NCI-H82 treated with DMSO at 0.1 percent for 48 hours (cell line): ENCODE measurements around the gene HGS.

Experiments
- DNase-seq: peaks from one replicate; lab custom pipeline; 2025; ENCODE audit not compliant: unreplicated experiment; lab: John Stamatoyannopoulos, UW

The HGS gene

DNA sequence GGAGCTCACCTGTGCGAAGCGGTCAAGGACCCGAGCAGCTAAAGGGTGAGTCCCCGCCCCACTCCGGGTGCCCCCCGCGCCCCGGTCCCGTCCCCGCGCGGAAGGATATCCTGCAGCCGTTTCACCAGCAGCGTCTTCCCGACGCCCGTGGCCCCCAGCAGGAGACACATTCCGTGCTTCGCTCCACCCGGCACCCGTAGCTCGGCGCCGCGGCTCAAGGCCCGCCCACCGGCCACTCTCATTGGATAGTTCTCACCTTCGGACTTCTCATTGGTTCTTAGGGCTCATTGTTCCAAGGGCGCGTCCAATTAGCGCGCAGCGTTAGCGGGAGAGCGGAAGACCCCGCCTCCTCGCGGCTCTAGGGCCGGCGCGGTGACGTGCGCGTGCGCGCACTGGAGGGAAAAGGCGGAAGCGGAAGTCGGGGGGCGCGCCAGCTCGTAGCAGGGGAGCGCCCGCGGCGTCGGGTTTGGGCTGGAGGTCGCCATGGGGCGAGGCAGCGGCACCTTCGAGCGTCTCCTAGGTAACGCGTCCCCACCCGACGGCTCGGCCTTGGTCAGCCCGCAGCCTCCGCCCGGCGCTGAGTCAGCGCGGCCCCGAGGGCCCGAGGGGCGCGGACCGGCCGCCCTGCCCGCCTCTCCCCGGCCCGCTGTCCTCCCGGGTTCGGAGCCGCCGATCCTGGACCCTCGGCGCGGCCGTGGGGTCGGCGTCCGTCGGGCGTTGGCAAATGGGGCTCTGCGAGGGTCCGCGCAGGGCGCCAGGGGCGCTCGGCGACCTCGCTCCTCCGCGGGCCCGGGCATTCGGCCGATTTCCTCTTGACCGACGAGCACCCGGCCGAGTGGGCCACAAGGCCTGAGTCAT lies at the start of gene HGS, which contains the start of gene ARL16:
Gene HGS, plus strand, starts transcription at position 428 of the 858 bp plus-strand sequence. Its CDS starts 56 bp downstream, at position 484.
Gene ARL16, minus strand, starts transcription at position 214 of the 858 bp plus-strand sequence. Its CDS starts 44 bp downstream, at position 170.
- DNase-seq: peak; percentile 96

DNA sequence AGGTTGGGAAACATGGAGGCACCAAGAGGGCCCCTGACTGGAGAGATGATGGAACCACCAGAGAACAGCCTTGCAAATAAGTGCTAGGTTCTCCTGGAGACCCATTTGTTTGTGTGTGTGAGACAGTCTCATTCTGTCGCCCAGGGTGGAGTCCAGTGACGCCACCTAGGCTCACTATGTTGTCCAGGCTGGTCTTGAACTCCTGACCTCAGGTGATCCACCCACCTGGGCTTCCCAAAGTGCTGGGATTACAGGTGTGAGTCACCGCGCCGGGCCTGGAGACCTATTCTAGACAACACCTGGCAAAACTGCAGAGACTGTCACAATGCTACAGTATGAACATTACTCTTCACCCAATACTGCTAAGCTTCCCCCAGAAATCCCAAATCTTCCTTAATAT lies 48.4 kb upstream of the HGS start:
- DNase-seq: no peak

- no peak for DNase-seq
Measured at GRCh38 chr17:81635973-81636504, 47.8 kb upstream of the HGS start.

DNA sequence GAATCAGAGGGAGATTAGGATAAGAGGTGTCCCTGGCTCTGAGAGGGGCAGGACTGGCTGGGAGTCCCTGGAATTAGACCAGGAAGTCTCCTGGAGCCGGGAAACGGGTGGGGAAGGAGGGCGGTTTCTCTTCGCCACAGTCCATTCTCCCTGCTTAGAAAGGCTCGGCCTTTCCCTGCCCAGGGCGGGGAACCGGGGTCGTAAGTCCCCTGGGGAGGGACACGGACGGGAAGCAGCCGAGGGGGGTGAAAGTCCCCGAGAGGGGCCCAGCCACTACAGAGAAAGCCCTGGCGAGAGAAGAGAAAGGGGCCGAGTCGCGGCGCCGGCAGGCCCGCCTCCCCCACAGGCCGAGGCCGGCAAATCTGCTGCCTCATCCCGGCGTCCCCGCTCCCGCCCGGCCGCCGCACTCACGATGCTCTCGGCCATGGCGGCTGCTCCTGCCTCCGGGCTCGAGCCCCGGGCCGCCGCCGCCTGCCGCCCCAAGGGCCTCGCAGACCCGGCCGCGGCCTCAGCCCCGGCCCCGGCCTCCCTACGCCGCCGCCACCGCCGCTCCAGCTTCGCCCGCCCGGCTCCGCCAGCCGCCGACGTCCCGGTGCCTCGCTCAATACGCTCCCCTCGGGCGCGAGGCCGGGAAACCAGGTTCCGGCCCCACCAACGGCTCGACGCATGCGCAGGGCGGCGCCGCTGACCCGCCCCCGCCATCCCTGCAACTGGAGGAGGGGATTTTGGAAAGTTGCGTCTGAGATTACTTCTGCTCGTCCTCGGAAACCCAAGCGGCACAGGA lies 47.1 kb upstream of the HGS start, which contains the start of the genes NPLOC4 and TSPAN10:
Gene NPLOC4, minus strand, starts transcription at position 608 of the 784 bp plus-strand sequence. Its CDS starts 182 bp downstream, at position 426.
Gene TSPAN10, plus strand, starts transcription at position 692 of the 784 bp plus-strand sequence. CDS start 5,217 bp downstream, outside the sequence.
- peak; percentile 70 for DNase-seq

DNA sequence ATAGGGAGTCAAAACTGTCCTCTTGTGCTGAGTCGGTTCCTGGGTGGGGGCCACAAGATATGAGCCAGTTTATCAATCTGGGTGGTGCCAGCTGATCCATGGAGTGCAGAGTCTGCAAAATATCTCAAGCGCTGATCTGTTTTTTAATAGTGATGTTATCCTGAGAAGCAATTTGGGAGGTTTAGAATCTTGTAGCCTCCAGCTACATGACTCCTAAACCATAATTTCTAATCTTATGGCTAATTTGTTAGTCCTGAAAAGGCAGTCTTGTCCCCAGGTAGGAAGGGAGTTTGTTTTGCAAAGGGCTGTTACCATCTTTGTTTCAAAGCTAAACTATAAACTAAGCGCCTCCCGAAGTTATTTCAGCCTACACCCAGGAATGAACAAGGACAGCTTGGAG lies 45.1 kb upstream of the HGS start:
- no peak for DNase-seq

DNA sequence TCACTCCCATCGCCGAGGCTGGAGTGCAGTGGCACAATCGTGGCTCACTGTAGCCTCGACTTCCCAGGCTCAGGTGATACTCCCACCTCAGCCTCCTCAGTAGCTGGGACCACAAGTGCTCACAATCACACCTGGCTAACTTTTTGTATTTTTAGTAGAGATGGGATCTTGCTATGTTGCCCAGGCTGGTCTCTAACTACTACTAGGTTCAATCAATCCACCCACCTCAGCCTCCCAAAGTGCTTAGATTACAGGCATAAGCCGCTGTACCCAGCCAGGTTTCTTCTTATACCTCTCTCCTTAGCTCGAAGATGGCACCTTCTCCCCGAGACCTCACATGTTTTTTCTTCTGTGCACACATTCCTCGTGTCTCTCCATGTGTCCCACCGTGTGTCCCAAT lies 43.8 kb upstream of the HGS start:
- no peak for DNase-seq

DNA sequence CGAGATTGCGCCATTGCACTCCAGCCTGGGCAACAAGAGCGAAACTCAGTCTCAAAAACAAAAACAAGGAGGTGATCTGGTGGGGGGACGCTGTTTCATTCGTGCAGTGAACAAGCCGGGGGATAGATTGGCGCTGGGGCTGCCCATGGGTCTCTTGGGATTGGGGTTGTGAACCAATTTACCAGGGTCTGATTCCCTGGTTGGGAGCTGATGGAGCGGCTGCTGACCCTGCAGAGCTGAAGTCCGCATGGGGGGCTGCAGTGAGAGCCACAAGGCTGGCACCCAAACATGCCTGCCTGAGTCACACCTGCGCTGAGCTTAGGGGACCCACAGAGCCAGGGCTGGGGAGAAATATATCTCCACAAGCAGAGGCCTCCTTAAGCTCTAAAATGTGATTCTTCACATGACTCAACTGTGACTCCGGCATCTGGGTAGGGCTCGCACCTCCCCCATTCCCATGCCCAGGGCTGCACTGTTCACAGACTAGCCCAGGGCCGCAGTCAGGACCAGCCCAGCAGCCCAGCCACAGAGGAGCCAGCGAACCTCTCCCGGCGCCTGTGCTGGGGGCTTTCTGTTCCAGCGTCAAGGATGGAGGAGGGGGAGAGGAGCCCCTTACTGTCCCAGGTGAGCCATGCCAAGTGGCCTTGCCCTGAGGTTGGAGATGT lies 41.9 kb upstream of the HGS start:
- no peak for DNase-seq

DNA sequence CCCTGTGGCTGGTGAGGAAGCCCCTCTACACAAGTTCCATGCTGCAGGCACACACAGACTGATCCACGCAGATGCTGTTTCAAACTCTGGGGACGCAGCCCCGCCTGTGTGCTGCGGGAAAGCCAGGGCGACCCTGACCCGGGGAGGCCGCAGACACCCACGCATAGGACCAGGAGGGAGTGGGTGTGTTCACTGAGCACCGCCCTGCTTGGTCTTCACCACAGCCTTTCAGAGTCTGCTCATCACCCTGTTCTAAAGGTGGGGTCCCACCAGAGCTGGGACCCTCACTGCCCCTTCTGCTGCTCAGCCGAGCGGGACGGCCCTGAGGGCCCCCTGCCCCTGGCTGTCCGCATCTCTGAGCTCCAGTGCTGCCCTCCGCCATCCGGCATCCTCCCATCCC lies 39.3 kb upstream of the HGS start:
- DNase-seq: no peak

GRCh38 chr17:81644976-81645952 lies 38.5 kb upstream of the HGS start:
- no peak for DNase-seq

DNA sequence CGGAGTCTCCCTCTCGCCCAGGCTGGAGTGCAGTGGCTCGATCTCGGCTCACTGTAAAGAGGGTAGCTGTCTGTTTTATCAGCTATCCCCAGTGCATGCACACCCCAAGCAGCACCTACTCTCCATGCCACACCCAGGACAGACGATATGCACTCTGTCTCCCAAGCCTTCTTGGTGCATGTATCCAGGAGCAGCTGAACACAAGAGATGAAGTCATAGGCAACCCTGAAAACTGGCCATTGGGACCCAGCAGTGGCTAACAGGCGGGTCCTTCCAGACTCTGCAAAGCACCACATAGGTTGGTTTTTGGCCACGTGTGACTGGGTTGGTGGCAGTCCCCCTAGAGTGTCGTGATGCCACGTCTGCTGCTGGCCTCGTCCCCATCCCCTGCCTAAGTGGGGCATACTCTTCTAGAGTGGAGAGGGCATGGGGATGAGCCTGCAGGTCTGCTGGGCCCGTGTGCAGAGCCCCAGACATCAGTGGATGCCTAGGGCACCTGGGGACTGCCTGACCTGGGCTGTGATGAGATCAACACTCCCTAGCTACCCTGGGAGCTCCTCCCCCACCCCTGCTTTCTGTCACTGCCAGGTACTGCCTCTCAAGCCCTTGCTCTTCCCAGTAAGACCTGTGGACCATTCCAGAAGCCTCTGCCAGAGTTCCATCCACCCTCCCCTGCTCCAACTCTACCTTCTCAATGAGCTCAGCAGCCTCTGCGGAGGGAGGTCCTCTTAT lies 36.8 kb upstream of the HGS start:
- DNase-seq: no peak

GRCh38 chr17:81647640-81648012 lies 36.2 kb upstream of the HGS start:
- no peak for DNase-seq

- DNase-seq: no peak
Measured at GRCh38 chr17:81648013-81648706, 35.7 kb upstream of the HGS start.

- DNase-seq: no peak
Measured at GRCh38 chr17:81648707-81649085, 35.1 kb upstream of the HGS start.

DNA sequence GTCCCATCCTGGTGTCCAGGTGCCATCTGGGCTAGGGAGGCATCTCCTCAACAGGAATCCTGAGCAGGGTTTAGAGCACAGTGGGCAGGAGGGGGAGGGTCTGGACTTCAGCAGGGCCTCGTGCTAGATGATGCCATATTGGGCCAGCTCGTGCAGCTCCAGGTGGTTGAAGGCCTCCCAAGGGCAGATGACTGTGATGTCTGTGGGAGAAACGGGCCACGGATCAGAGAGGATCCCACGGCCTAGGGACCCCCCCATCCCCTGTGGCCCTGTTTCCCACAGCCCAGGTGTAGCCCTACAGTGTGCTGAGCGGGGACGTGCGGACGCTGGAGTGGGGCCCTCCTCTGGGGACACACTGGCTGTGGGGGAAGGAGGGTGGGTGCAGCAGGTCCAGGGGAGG lies 32.9 kb upstream of the HGS start:
- DNase-seq: no peak

DNA sequence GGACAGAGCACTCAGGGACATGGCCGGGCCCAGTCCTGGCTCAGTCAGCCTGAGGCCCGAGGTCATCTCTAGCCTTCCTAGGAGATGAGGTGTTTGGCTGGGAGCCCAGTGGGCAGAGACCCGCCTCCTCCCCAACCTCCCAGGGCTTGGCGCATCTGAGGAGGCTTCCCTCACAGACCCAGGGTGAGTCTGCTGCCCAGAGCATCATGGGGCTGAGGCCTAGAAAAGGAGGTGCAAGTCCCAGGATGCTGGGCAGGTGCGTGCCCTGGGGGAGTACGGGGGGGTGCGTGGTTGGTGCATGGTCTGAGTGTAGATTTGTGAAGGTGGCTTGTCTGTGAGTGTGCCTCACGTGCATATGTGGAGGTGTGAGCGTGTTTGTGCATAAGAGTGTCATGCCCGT lies 32.1 kb upstream of the HGS start:
- DNase-seq: no peak

DNA sequence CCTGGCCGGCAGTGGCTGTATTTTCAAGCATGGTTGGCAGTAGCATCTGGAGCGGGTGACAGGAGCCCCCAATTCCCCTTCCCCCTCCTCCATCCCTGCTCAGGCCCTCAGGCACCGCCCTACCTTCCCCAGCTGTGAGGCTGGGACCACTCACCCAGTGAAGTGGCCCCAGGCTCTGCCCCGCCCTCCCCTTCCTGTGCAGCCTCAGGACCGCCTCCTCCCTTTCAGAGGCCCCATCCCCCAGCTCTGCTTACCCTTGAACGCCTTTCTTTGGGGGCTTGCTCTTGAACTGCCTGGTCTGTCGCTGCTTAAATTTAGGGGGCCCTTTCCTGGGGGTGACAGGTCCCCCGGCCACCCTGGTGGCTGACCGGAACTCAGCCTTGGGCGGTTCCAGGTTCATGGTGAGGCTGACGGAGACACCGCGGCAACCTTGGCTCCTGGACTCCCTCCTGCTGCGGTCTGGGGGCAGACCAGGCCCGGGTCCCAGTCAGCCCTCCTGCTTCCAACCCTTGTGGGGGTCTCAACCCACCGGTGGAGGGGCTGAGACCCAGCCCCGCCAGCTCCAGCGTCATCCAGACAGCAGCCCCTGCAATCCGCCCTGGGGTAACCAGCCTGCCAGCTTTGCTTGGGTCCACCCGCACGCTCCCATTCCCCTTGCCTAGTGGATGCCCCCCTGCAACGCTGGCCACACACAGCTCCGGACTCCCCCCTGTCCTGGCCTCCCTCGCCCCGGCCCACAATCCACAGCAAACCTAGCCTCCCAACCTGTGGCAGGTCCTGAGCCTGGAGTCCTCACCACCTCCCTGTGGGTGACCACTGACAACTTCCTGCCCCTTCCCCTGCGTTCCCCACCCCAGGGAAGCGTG lies 30.7 kb upstream of the HGS start:
- peak; percentile 8 for DNase-seq

DNA sequence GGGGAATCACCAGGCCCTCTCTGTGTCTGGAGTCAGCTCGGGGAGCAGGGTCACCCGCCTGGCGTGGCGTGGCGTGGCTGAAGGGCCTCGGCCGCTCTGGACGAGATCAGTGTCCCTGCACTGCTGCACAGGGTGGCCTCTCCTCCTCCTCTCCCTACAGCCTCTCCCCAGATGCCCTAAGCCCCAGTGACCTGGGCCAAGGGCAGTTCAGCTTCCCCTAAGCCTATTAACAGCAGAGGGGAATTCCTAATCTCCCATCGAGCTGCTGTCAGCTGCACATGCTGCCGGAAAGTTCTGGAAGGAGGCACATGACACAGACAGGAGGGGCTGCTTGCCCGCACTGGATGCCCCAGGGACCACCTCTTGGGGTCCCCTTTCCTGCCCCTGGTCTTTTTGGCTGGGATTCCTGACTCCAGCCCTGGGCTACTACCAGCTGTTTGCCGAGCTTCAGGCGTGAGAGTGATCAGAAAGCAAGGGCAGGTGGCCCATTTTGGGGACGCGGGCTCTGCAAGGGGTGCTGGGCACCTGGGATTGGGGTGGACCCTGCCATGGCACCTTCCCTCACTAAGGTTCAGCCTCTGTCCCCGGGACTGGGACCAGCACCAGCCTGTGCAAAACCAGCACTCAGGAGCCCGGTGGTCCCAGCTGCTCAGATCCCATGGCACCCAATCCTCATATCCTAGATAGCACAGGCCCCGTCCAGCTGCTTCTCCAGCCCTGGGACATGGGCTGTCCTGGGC lies 28.3 kb upstream of the HGS start:
- peak; percentile 90 for DNase-seq
